ENCODE results near the gene POLQ. TPM values are rescaled to one million over a fixed set of nuclear protein-coding genes. Genes with fewer than 3 reads are reported as not detected.

POLQ gene
- total RNA-seq, 1 donor from 2014 or later, result 1.2 TPM

DNA sequence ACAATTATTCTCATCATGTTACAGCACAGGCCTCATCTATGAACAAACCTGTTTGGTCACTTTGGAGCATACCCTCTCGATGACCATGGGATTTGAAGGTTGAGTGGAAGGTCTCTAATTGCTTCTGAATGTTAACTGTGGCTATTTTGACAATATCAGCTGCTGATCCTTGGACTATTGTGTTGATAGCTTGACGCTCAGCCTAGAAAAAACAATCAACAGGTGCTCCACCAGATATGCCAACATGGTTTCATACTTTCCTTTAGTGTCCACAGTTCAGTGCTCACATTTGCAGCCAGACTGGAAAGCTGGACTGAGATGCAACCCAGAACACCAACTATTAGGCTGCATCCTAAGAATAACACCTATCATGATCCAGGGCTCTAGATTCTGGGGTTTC, 109.7 kb downstream of the POLQ start:
- H3K4me1 Mint-ChIP-seq (ENCODE audit: unreplicated experiment), result peaks cover 11% of the 10 kb centered on the region
- H3K36me3 Mint-ChIP-seq (ENCODE audit: unreplicated experiment), result no peaks in the 10 kb centered on the region
- TF ChIP-seq, protein P1, sequence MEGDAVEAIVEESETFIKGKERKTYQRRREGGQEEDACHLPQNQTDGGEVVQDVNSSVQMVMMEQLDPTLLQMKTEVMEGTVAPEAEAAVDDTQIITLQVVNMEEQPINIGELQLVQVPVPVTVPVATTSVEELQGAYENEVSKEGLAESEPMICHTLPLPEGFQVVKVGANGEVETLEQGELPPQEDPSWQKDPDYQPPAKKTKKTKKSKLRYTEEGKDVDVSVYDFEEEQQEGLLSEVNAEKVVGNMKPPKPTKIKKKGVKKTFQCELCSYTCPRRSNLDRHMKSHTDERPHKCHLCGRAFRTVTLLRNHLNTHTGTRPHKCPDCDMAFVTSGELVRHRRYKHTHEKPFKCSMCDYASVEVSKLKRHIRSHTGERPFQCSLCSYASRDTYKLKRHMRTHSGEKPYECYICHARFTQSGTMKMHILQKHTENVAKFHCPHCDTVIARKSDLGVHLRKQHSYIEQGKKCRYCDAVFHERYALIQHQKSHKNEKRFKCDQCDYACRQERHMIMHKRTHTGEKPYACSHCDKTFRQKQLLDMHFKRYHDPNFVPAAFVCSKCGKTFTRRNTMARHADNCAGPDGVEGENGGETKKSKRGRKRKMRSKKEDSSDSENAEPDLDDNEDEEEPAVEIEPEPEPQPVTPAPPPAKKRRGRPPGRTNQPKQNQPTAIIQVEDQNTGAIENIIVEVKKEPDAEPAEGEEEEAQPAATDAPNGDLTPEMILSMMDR (IDR thresholded peaks at IDR 0.05), result no peak
- no peak for DNase-seq (ENCODE audit: extremely low spot score, unreplicated experiment)
- H3K27ac Mint-ChIP-seq (ENCODE audit: unreplicated experiment), result no peak overlapping the region
- H3K9me3 Mint-ChIP-seq (ENCODE audit: unreplicated experiment), result no peaks in the 10 kb centered on the region
- H3K4me3 Mint-ChIP-seq (ENCODE audit: unreplicated experiment), result no peak overlapping the region
- no peaks in the 10 kb centered on the region for H3K27me3 Mint-ChIP-seq (ENCODE audit: unreplicated experiment)

DNA sequence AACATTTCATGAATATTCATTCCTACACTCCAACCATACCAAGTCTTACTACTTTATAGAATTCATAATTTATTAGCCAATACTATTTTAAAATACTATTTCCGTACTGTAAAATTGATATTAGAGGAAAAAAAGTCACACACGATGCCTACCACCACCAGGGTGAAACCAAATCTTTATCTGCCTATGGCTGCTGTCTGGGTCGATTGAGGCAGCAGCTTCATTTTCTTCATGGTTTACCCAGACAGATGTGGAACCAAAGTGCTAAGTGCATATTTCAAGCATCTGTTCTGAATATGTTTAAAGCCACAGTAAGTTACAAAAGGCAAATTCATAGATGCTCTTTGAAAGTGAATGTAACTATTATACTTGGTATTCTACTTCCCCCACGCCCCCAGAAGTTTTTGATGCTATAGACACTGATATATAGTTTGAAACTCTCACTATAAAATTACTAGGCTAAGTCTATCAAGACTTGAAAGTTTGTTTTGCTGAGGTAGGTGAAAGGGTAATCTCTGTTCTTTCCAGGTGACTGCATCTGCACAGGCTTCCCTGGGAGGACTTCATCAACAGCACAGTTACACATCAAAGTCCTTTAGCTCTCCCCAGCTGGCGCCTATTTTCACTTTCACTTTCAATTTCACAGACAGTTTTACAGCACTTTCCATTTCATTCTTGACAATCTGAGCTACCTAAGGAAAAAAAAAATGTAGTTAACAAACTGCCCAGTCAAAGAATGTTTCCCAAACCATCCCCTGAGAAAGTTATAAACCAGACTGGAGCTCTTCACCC, 113.9 kb downstream of the POLQ start:
- Mint-ChIP-seq H3K9me3 (ENCODE audit: unreplicated experiment) (no peaks in the 10 kb centered on the region), H3K27me3 (ENCODE audit: unreplicated experiment) (no peaks in the 10 kb centered on the region), H3K36me3 (ENCODE audit: unreplicated experiment) (no peaks in the 10 kb centered on the region), H3K4me1 (ENCODE audit: unreplicated experiment) (peaks cover 11% of the 10 kb centered on the region), H3K27ac (ENCODE audit: unreplicated experiment) (peak overlapping the region; percentile 84), H3K4me3 (ENCODE audit: unreplicated experiment) (peak overlapping the region; percentile 67)
- no peak for DNase-seq (ENCODE audit: extremely low spot score, unreplicated experiment)
- TF ChIP-seq, protein P1 (IDR thresholded peaks at IDR 0.05), result no peak

DNA sequence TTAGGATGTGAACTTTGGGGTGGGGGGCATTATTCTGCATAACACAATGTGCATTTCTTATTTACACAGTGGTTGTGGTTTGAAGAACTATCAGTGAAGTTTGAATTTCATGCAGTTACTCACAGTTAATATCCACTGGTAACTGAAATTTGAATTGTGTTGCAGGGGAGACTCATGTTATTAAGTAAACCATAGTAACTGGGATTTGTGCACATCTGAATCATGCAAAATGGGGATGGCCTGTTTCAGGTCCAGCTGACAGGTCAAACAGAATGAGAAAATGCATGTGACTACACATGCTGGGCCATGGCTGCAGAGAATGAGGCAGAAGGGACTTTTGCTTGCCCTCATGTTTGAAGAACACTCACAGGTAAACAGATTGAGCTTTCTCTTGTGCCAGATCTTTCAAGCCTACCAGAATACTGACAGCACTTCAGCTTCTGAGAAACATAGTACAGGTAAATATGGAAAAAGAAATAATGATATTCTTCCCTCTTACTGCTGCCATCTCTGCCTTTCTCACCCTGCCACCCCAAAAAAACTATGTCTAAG, 115.0 kb downstream of the POLQ start:
- H3K36me3 Mint-ChIP-seq (ENCODE audit: unreplicated experiment), result no peaks in the 10 kb centered on the region

DNA sequence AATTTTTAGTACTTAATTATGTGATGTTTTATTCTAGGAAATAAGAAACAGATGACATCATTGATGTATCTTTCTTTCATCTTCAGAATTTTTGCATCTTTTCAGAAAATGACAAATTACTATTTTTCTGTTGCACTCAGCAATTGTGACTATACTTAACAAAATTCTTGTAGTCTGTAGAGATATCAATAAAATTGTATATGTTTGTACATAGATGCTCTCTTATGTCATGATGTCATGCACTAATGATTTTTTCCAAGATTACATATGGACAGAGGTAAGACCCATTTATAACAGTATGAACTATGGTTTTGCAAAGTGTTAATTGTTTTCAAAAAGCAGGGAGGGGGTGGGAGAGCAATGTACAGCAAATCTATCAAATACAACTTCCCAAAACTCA, 121.2 kb downstream of the POLQ start:
- TF ChIP-seq, protein P1 (IDR thresholded peaks at IDR 0.05), result no peak
- peaks cover 2% of the 10 kb centered on the region for H3K36me3 Mint-ChIP-seq (ENCODE audit: unreplicated experiment)
- no peak for DNase-seq (ENCODE audit: extremely low spot score, unreplicated experiment)
- no peak overlapping the region for H3K4me3 Mint-ChIP-seq (ENCODE audit: unreplicated experiment)
- no peaks in the 10 kb centered on the region for H3K4me1 Mint-ChIP-seq (ENCODE audit: unreplicated experiment)
- no peaks in the 10 kb centered on the region for H3K27me3 Mint-ChIP-seq (ENCODE audit: unreplicated experiment)
- H3K9me3 Mint-ChIP-seq (ENCODE audit: unreplicated experiment), result no peaks in the 10 kb centered on the region
- H3K27ac Mint-ChIP-seq (ENCODE audit: unreplicated experiment), result no peak overlapping the region

More for the DNA sequence above, 115.0 kb downstream of the POLQ start:
- TF ChIP-seq, protein P1 (IDR thresholded peaks at IDR 0.05), result no peak
- Mint-ChIP-seq H3K9me3 (ENCODE audit: unreplicated experiment) (no peaks in the 10 kb centered on the region), H3K4me1 (ENCODE audit: unreplicated experiment) (peaks cover 11% of the 10 kb centered on the region), H3K4me3 (ENCODE audit: unreplicated experiment) (no peak overlapping the region), H3K27ac (ENCODE audit: unreplicated experiment) (no peak overlapping the region), H3K27me3 (ENCODE audit: unreplicated experiment) (no peaks in the 10 kb centered on the region)
- no peak for DNase-seq (ENCODE audit: extremely low spot score, unreplicated experiment)

DNA sequence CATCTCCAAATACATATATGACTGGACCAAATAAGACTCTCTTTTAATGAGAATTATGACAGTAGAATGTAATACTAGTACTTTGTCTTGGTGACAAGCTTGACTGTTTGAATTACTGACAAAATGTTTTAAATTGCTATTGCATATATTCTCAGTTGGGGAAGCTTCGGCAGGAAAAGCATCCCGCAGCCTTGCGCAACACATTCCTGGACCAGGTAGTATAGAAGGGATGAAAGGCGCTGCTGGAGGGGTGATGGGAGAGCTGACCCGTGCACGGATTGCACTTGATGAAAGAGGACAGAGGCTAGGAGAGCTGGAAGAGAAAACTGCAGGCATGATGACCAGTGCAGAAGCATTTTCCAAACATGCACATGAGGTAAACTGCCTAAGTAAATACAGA, 127.6 kb downstream of the POLQ start:
- DNase-seq (ENCODE audit: extremely low spot score, unreplicated experiment), result no peak
- no peaks in the 10 kb centered on the region for H3K27me3 Mint-ChIP-seq (ENCODE audit: unreplicated experiment)
- no peak overlapping the region for H3K27ac Mint-ChIP-seq (ENCODE audit: unreplicated experiment)
- no peaks in the 10 kb centered on the region for H3K9me3 Mint-ChIP-seq (ENCODE audit: unreplicated experiment)
- no peaks in the 10 kb centered on the region for H3K4me1 Mint-ChIP-seq (ENCODE audit: unreplicated experiment)
- TF ChIP-seq, protein P1 (IDR thresholded peaks at IDR 0.05), result no peak
- no peak overlapping the region for H3K4me3 Mint-ChIP-seq (ENCODE audit: unreplicated experiment)
- H3K36me3 Mint-ChIP-seq (ENCODE audit: unreplicated experiment), result no peaks in the 10 kb centered on the region
